Astrocyte (in vitro differentiated cells and primary cell): ENCODE results near the gene CTIF. TPM values are rescaled to one million over a fixed set of nuclear protein-coding genes. Genes with fewer than 3 reads are reported as not detected.

Source experiments
- DNase-seq: peaks from one replicate; pipeline ENCODE4 v3.0.0-alpha.2; 2010; ENCODE audit warnings: low read depth
- FAIRE-seq: peaks from 2 replicates; lab custom pipeline; 2011; peaks lifted over from hg19 to GRCh38; lab: Jason Lieb, UNC
- H2AFZ ChIP-seq: 2 replicates; pipeline ENCODE4 v1.6.0; 2012; ENCODE audit warnings: low read depth, low read length, inconsistent platforms
- H3K27ac ChIP-seq: 2 replicates; pipeline ENCODE4 v1.5.1; 2011; ENCODE audit warnings: low read depth, low read length, inconsistent platforms
- H3K27me3 ChIP-seq: 2 replicates; pipeline ENCODE4 v1.6.0; 2011; ENCODE audit warnings: low read length, inconsistent platforms; ENCODE audit not compliant: insufficient read depth
- H3K36me3 ChIP-seq: 2 replicates; pipeline ENCODE4 v1.5.1; 2011; ENCODE audit warnings: low read length, inconsistent platforms; ENCODE audit not compliant: insufficient read depth
- H3K4me1 ChIP-seq: 2 replicates; pipeline ENCODE4 v1.5.1; 2011; ENCODE audit warnings: low read length, inconsistent platforms; ENCODE audit not compliant: insufficient read depth
- H3K4me2 ChIP-seq: 2 replicates; pipeline ENCODE4 v1.6.0; 2012; ENCODE audit warnings: low read length, inconsistent platforms
- H3K4me3 ChIP-seq: 2 replicates; pipeline ENCODE4 v1.5.1; 2011; ENCODE audit warnings: low read depth, mild to moderate bottlenecking, low read length, inconsistent platforms; ENCODE audit not compliant: insufficient read depth
- H3K79me2 ChIP-seq: 2 replicates; pipeline ENCODE4 v1.6.0; 2012; ENCODE audit warnings: mild to moderate bottlenecking, low read length, inconsistent platforms; ENCODE audit not compliant: insufficient read depth
- H3K9ac ChIP-seq: 2 replicates; pipeline ENCODE4 v1.6.0; 2012; ENCODE audit warnings: mild to moderate bottlenecking, low read length, inconsistent platforms
- H3K9me3 ChIP-seq: 2 replicates; pipeline ENCODE4 v1.5.1; 2012; ENCODE audit warnings: low read depth, mild to moderate bottlenecking, low read length, inconsistent platforms; ENCODE audit not compliant: insufficient read depth
- H4K20me1 ChIP-seq: 2 replicates; pipeline ENCODE4 v1.6.0; 2012; ENCODE audit warnings: low read length, inconsistent platforms; ENCODE audit not compliant: insufficient read depth
- H3K27ac Mint-ChIP-seq: one replicate; pipeline ENCODE4 v1.8.0; 2021; ENCODE audit warnings: mild to moderate bottlenecking, mixed read lengths; ENCODE audit not compliant: unreplicated experiment
- H3K27me3 Mint-ChIP-seq: one replicate; pipeline ENCODE4 v1.8.0; 2021; ENCODE audit warnings: low read depth, mixed read lengths; ENCODE audit not compliant: unreplicated experiment
- H3K36me3 Mint-ChIP-seq: one replicate; pipeline ENCODE4 v1.8.0; 2021; ENCODE audit warnings: low read depth, mixed read lengths; ENCODE audit not compliant: unreplicated experiment
- H3K4me1 Mint-ChIP-seq: one replicate; pipeline ENCODE4 v1.8.0; 2021; ENCODE audit warnings: low read depth, mixed read lengths; ENCODE audit not compliant: unreplicated experiment
- H3K4me3 Mint-ChIP-seq: one replicate; pipeline ENCODE4 v1.8.0; 2021; ENCODE audit warnings: mild to moderate bottlenecking, moderate library complexity, mixed read lengths; ENCODE audit not compliant: unreplicated experiment
- H3K9me3 Mint-ChIP-seq: one replicate; pipeline ENCODE4 v1.8.0; 2021; ENCODE audit warnings: mild to moderate bottlenecking, mixed read lengths; ENCODE audit not compliant: unreplicated experiment
- EZH2 ChIP-seq: IDR thresholded peaks from 2 replicates; pipeline ENCODE4 v1.6.1; 2012; ENCODE audit warnings: mild to moderate bottlenecking, low read length, inconsistent platforms; ENCODE audit not compliant: insufficient read depth
- total RNA-seq: library from RNA; stranded (reverse); gene quantifications from 2 replicates; pipeline ENCODE4 v1.2.1, GENCODE V29; 2021
- TF ChIP-seq, protein P1 (sequence below): IDR thresholded peaks from 2 replicates; pipeline ENCODE4 v1.5.1; 2011; ENCODE audit warnings: low read depth, mild to moderate bottlenecking, inconsistent platforms, low read length, moderate library complexity; ENCODE audit not compliant: insufficient read depth

The CTIF gene
- total RNA-seq, 1 donor from 2014 or later, result 101 TPM

DNA sequence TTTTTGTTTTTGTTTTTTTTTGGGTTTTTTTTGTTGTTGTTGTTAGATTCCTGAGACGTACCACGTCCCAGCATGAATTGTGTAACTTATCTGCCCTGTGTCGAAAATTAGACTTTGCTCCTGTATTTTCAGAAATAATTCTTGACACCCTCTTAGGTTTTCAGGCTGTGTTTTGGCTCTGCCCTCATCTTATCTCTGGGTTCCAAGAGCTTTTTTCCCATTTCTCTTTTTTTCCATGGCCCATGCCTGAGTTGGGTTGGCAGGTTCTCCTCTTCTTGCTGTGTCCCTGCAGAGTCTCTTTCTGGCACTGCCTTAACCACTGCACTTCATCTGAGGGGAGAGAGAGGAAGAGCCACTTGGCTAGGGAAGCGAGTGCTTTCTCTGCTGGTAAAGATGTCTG, 42.4 kb downstream of the CTIF start:
- no peak overlapping the region for H2AFZ ChIP-seq
- peaks cover 4% of the 10 kb centered on the region for H3K4me1 ChIP-seq
- Mint-ChIP-seq H3K9me3 (peaks cover 6% of the 10 kb centered on the region), H3K4me1 (peaks cover 37% of the 10 kb centered on the region), H3K27me3 (no peaks in the 10 kb centered on the region), H3K36me3 (peaks cover 40% of the 10 kb centered on the region), H3K4me3 (no peak overlapping the region), H3K27ac (peak overlapping the region; percentile 56)
- no peak overlapping the region for H3K9ac ChIP-seq
- no peaks in the 10 kb centered on the region for H3K36me3 ChIP-seq
- H3K79me2 ChIP-seq, result peaks cover 98% of the 10 kb centered on the region
- FAIRE-seq, result no peak
- no peak overlapping the region for H3K27ac ChIP-seq
- no peak overlapping the region for H3K4me2 ChIP-seq
- no peaks in the 10 kb centered on the region for H3K9me3 ChIP-seq
- peaks cover 99% of the 10 kb centered on the region for H4K20me1 ChIP-seq
- H3K4me3 ChIP-seq, result no peak overlapping the region
- TF ChIP-seq, protein P1, sequence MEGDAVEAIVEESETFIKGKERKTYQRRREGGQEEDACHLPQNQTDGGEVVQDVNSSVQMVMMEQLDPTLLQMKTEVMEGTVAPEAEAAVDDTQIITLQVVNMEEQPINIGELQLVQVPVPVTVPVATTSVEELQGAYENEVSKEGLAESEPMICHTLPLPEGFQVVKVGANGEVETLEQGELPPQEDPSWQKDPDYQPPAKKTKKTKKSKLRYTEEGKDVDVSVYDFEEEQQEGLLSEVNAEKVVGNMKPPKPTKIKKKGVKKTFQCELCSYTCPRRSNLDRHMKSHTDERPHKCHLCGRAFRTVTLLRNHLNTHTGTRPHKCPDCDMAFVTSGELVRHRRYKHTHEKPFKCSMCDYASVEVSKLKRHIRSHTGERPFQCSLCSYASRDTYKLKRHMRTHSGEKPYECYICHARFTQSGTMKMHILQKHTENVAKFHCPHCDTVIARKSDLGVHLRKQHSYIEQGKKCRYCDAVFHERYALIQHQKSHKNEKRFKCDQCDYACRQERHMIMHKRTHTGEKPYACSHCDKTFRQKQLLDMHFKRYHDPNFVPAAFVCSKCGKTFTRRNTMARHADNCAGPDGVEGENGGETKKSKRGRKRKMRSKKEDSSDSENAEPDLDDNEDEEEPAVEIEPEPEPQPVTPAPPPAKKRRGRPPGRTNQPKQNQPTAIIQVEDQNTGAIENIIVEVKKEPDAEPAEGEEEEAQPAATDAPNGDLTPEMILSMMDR, result no peak
- TF ChIP-seq EZH2, result no peak
- no peak for DNase-seq
- H3K27me3 ChIP-seq, result no peaks in the 10 kb centered on the region

DNA sequence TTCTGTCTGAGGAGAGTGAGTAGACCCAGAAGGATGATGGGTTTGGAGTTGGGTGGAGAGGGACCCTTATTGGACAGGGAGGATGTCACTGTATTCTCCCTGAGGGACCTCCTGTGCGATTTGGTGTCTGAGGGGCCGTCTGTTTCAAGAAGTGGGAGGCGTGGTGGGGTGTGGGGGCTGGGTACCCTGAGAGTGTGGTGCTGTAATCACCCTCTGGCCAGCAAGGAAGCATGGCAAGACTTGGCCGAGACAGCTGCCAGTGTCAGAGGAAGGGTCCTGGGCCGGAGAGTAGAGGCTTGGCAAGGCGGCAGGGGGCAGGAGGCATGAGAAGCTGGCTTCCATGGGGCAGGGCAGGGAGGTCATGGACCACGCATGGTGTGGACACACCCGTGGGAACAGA, 43.1 kb downstream of the CTIF start:
- H3K27me3 Mint-ChIP-seq, result no peaks in the 10 kb centered on the region
- Histone ChIP-seq H3K27ac (no peak overlapping the region), H3K4me1 (no peaks in the 10 kb centered on the region), H3K79me2 (peaks cover 98% of the 10 kb centered on the region), H3K4me3 (no peak overlapping the region), H4K20me1 (peaks cover 98% of the 10 kb centered on the region), H2AFZ (no peak overlapping the region), H3K27me3 (no peaks in the 10 kb centered on the region), H3K4me2 (no peak overlapping the region), H3K9me3 (no peaks in the 10 kb centered on the region), H3K36me3 (no peaks in the 10 kb centered on the region), H3K9ac (no peak overlapping the region)
- DNase-seq, result no peak
- no peak overlapping the region for H3K27ac Mint-ChIP-seq
- FAIRE-seq, result no peak
- peaks cover 36% of the 10 kb centered on the region for H3K36me3 Mint-ChIP-seq
- peaks cover 6% of the 10 kb centered on the region for H3K9me3 Mint-ChIP-seq
- H3K4me3 Mint-ChIP-seq, result no peak overlapping the region
- peaks cover 40% of the 10 kb centered on the region for H3K4me1 Mint-ChIP-seq
- TF ChIP-seq, protein P1, result no peak
- no peak for TF ChIP-seq EZH2

DNA sequence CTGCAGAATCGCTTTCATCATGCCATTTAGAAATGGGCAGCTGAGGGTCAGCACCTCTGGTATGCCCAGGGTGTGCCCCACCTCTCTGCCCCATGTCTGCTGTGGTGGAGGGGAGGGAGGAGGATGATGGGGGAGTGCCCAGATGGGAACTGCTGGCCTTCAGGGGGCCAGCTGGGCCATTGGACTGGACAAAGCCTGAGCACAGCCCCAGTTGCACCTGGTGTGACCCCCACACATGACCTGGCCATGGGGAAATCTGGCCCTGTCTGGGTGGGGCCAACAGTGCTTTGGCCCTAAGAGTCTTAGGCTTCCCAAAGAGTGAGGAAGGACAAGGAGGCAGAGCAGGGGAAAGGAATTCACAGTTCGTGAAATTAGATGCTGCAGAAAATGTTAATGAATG, 44.1 kb downstream of the CTIF start:
- Histone ChIP-seq H4K20me1 (peaks cover 95% of the 10 kb centered on the region), H3K4me1 (no peaks in the 10 kb centered on the region), H2AFZ (no peak overlapping the region), H3K4me3 (no peak overlapping the region), H3K79me2 (peaks cover 95% of the 10 kb centered on the region), H3K9ac (no peak overlapping the region), H3K36me3 (no peaks in the 10 kb centered on the region), H3K4me2 (no peak overlapping the region), H3K27me3 (no peaks in the 10 kb centered on the region), H3K27ac (no peak overlapping the region), H3K9me3 (no peaks in the 10 kb centered on the region)
- Mint-ChIP-seq H3K27ac (no peak overlapping the region), H3K27me3 (no peaks in the 10 kb centered on the region), H3K9me3 (peaks cover 2% of the 10 kb centered on the region), H3K4me3 (peak overlapping the region; percentile 41), H3K36me3 (peaks cover 30% of the 10 kb centered on the region), H3K4me1 (peaks cover 40% of the 10 kb centered on the region)
- TF ChIP-seq, protein P1, result no peak
- TF ChIP-seq EZH2, result no peak
- DNase-seq (no peak), FAIRE-seq (no peak)
